ENCODE measurements around the gene COL9A3.

DNA sequence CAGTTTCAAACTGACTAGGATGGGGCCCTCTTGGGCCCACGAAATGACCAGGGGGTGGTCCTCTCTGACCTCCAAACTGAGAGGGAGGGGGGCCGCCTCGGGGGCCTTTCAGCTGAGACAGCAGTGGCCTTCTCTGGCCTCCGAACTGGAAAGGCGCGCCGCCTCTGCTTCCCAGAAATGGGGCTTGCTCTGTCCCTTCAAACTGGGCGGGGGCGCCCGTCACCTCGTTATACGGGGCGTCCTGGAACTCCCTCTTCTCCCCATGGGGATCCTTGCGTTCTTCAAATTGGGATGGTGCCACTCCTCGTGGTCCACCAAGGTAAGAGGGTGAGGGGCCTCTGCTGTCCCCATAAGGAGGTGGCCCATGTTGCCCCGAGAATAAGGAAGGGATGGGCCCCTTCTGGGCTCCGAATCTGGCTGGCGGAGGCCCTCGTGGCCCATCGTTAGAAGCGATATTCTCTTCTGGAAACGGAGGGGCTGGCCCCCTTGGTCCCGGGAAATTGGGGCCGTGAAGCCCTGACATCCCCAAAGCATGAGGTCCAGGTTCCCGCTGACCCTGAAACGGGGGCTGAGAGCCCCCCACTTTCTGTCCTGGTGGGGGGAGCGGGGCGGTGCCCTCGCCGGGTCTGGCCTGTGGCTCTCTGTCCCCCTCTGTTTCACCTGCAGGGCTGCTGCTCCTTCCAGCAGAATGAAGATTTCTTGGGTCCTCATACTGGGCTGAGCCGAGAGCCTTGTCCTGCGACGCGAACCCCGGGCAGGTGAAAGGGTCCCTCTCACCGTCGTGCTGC lies 63.5 kb downstream of the COL9A3 start:
- TF ChIP-seq, protein P1, sequence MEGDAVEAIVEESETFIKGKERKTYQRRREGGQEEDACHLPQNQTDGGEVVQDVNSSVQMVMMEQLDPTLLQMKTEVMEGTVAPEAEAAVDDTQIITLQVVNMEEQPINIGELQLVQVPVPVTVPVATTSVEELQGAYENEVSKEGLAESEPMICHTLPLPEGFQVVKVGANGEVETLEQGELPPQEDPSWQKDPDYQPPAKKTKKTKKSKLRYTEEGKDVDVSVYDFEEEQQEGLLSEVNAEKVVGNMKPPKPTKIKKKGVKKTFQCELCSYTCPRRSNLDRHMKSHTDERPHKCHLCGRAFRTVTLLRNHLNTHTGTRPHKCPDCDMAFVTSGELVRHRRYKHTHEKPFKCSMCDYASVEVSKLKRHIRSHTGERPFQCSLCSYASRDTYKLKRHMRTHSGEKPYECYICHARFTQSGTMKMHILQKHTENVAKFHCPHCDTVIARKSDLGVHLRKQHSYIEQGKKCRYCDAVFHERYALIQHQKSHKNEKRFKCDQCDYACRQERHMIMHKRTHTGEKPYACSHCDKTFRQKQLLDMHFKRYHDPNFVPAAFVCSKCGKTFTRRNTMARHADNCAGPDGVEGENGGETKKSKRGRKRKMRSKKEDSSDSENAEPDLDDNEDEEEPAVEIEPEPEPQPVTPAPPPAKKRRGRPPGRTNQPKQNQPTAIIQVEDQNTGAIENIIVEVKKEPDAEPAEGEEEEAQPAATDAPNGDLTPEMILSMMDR (IDR thresholded peaks at IDR 0.05), result no peak
- no peak for TF ChIP-seq ELF4 (CRISPR knock-in tag; IDR thresholded peaks at IDR 0.05; ENCODE audit: low read depth)
- TF ChIP-seq, protein P2, sequence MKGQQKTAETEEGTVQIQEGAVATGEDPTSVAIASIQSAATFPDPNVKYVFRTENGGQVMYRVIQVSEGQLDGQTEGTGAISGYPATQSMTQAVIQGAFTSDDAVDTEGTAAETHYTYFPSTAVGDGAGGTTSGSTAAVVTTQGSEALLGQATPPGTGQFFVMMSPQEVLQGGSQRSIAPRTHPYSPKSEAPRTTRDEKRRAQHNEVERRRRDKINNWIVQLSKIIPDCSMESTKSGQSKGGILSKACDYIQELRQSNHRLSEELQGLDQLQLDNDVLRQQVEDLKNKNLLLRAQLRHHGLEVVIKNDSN (CRISPR knock-in tag; IDR thresholded peaks at IDR 0.05), result no peak
- TF ChIP-seq GTF2I (CRISPR knock-in tag; conservative IDR thresholded peaks at IDR 0.05), result no peak
- TF ChIP-seq, protein P3, sequence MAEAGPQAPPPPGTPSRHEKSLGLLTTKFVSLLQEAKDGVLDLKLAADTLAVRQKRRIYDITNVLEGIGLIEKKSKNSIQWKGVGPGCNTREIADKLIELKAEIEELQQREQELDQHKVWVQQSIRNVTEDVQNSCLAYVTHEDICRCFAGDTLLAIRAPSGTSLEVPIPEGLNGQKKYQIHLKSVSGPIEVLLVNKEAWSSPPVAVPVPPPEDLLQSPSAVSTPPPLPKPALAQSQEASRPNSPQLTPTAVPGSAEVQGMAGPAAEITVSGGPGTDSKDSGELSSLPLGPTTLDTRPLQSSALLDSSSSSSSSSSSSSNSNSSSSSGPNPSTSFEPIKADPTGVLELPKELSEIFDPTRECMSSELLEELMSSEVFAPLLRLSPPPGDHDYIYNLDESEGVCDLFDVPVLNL (CRISPR knock-in tag; IDR thresholded peaks at IDR 0.05; ENCODE audit: borderline replicate concordance, low read depth), result no peak
- TF ChIP-seq GABPB1 (CRISPR knock-in tag; IDR thresholded peaks at IDR 0.05), result no peak
- TF ChIP-seq, protein P4, sequence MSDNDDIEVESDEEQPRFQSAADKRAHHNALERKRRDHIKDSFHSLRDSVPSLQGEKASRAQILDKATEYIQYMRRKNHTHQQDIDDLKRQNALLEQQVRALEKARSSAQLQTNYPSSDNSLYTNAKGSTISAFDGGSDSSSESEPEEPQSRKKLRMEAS (CRISPR knock-in tag; IDR thresholded peaks at IDR 0.05), result no peak
- no peak for TF ChIP-seq ESRRA (CRISPR knock-in tag; IDR thresholded peaks at IDR 0.05; ENCODE audit: borderline replicate concordance)

Data from WTC11 (cell line).